GM18502 (cell line): ENCODE data around the gene PSAPL1.

ENCODE experiments used
- ATAC-seq: cut with Tn5 transposase; IDR thresholded peaks from one replicate; pipeline ENCODE4 v1.9.1; 2021; ENCODE audit warnings: mild to moderate bottlenecking; ENCODE audit not compliant: unreplicated experiment, poor library complexity

PSAPL1 gene

GRCh38 chr4:7399440-7400234, 35.1 kb downstream of the PSAPL1 start:
- ATAC-seq, result no peak

GRCh38 chr4:7398788-7399439, 35.8 kb downstream of the PSAPL1 start:
- no peak for ATAC-seq

GRCh38 chr4:7398104-7398423, 36.7 kb downstream of the PSAPL1 start:
- no peak for ATAC-seq

- ATAC-seq, result no peak
These were observed 37.3 kb downstream of the PSAPL1 start for GRCh38 chr4:7397206-7398103.

- ATAC-seq, result no peak
These were observed 38.4 kb downstream of the PSAPL1 start for GRCh38 chr4:7396186-7396910.

GRCh38 chr4:7395645-7396044, 39.1 kb downstream of the PSAPL1 start:
- no peak for ATAC-seq

- no peak for ATAC-seq
These were observed 39.9 kb downstream of the PSAPL1 start for GRCh38 chr4:7394681-7395451.

GRCh38 chr4:7393601-7394575, 40.8 kb downstream of the PSAPL1 start:
- no peak for ATAC-seq

GRCh38 chr4:7392438-7393421, 42.0 kb downstream of the PSAPL1 start:
- ATAC-seq, result no peak

GRCh38 chr4:7391637-7392437, 42.9 kb downstream of the PSAPL1 start:
- ATAC-seq, result no peak

GRCh38 chr4:7390906-7391636, 43.7 kb downstream of the PSAPL1 start:
- no peak for ATAC-seq

GRCh38 chr4:7390336-7390735, 44.4 kb downstream of the PSAPL1 start:
- no peak for ATAC-seq

- ATAC-seq, result no peak
These were observed 45.0 kb downstream of the PSAPL1 start for GRCh38 chr4:7389719-7390118.

GRCh38 chr4:7389101-7389701, 45.5 kb downstream of the PSAPL1 start:
- no peak for ATAC-seq

- ATAC-seq, result no peak
These were observed 46.1 kb downstream of the PSAPL1 start for GRCh38 chr4:7388627-7389026.

- no peak for ATAC-seq
These were observed 46.8 kb downstream of the PSAPL1 start for GRCh38 chr4:7387925-7388324.
